ENCODE data around the gene OLFM3.

OLFM3 gene

DNA sequence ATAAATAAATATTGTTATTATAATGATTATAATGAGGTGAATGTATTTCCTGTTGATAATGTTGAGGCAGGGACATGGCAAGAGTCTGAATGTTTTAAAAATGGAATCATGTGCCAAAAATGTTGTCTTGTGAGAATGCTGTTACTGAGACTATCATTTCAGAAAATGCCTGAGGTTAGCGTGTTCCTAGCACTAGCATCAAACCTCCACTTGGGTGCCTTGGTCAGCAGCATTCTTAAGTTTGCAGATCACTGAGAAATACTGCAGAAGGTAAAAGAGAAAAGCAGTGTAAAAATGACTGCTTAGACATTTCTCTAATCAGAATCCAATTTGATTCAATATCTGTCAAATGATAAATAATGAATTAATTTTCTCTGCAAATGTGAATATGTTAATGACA lies 50.8 kb downstream of the OLFM3 start:
- DNase-seq (ENCODE audit: low read depth in 2 of 2), result no peak

DNA sequence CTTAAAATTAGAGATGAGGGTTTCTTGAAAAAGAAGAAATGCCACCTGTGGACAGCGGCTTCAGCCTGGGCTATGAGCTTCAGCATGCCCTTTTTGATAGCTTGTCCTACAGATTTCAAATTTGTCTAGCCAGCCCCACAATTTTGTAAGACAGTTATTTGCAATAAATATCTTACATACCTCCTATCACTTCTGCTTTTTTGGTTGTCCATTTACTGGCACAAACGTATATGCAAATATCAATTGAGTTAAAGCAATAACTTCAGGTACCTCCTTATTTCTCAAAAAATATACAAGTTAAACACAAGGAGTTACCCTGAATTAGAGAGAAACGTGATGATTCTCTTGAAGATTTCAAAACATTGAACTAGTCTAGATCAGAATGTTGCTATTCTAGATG lies 53.5 kb downstream of the OLFM3 start:
- DNase-seq (ENCODE audit: low read depth in 2 of 2), result no peak

DNA sequence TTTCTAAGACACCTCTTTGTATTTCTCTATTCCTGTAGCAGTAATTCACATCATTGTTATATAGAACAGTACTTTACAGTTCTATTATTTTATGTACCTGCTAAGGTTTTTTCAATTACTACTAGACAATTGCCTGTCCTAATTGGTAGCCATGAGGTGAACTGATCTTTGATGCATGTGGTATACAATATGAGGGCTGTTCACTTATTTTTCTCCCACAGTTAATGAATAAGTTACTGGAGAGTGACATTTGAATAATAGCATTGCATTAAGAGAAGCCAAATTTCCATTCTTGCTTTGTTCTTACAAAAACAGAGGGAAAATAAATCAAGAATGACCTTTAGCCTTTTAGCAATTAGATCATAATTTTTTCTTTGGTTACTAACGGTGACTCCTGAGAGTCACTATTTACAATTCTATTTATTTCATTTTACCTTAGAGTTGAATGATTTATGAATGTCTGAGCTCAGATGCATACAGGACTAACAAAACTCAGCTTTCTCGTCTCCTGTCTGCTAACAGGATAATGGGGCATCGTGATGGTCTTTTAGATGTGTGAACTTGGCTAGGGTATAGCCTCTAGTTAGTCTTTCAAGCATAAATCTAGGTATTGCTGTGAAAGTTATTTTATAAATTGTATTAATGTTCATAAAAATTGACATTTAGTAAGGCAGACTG lies 54.1 kb downstream of the OLFM3 start:
- no peak for DNase-seq (ENCODE audit: low read depth in 2 of 2)

DNA sequence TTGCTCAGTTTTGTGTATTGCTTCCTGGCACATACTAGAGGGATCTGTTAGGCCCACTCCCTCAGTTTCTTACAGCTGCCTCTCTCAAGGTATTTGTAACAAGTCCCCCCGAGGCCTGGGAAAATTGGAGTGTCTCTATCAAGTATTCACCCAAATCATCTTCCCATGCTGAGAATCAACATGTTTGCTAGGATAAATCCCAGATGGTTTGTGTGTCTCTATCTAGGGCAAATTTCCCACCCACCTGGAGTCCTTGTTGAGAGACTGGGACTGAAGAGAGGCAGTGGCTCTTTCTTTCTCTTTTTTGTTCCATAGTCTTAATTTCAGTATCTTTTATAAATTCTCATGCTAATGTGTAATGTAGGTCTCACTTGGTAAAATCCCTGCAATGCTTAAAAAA lies 58.0 kb downstream of the OLFM3 start:
- no peak for DNase-seq (ENCODE audit: low read depth in 2 of 2)

DNA sequence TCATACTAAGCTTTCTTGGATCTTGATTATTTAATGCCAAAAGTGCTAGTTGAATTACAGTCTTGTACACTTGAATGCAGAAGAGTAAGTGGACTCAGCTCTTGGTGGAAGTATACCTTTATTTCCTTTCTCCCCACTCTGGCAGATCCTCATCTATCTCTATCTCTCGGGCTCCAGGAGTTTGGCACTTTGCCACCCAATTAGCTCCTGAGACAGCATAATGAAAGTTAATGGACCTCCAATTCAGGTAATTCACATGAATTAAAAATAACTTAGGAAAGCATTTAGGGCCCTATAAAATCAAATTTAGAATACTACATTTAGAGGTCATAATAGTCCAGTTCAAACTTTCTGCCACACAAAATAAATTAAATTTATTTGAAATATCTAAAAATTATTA lies 67.4 kb downstream of the OLFM3 start:
- no peak for DNase-seq (ENCODE audit: low read depth in 2 of 2)

DNA sequence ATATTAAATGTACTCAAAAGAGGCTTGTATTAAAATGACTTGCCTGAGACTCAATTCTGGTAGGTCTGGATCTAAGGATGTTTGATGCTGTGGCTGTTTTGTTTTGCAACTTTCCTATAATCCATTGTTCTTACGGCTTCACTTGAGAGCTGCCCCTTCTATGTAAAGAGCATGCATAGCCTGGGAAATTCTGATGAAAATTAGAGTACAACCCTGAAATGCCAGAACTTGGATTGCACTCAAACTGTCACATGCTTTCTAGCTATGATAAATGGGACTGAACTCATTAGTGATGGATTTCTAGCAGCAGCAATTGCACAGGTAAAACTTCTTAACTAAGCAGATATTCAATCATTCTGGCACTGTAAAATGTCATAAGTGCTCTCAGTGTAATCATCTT lies 67.9 kb downstream of the OLFM3 start:
- no peak for DNase-seq (ENCODE audit: low read depth in 2 of 2)

DNA sequence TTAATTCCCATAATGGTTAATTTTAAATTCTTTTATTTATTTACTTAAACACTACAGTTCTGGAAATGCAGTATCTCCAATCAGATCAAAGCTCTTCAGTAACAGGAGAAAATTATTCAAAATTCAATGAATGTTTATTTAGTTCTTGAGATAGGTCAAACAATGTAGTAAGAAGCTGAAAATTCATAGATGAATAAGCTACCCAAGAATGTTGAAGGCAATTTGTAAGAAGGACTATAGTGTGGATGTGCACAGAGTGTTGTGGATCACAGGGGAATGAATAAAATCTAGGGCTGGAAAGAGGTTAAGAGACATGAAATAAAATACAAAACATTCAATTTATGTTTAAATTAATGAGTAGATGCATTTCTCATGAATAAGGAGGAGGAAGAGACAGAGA lies 72.0 kb downstream of the OLFM3 start:
- DNase-seq (ENCODE audit: low read depth in 2 of 2), result no peak

DNA sequence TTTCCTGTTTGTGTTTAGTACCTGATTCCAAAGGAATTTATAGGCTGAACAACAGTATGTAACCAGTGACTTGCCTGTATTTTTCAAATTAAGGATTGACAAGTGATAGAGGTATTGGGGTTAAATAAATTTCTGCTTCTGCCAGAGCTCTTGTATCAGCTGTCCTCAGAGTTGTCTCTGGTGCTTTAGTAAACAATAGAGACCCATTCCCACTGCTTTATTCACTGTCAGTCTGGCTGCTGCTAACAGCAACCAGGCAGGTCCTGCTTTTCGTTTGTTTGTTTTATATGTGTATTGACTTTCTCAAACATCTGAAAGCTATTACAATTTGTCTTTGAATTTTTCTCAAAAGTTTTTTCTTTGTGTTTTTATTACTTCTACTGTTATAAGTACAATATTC lies 76.1 kb downstream of the OLFM3 start:
- DNase-seq (ENCODE audit: low read depth in 2 of 2), result no peak

DNA sequence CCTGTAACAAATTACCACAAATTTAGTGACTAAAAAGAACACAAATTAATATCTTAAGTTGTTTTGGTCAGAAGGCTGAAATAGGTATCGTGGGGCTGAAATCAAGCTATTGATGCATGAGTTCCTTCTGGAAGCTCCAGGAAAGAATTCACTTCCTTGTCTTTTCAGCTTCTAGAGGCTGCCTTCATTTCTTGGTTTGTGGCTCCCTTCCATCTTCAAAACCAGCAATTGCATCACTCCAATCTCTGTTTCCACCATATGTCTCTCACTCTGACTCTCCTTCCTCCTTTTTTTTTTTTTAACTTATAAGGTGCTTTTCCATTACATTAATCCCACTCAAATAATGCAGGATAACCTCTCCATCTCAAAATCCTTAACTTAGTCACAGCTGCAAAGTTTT lies 78.4 kb downstream of the OLFM3 start:
- no peak for DNase-seq (ENCODE audit: low read depth in 2 of 2)

DNA sequence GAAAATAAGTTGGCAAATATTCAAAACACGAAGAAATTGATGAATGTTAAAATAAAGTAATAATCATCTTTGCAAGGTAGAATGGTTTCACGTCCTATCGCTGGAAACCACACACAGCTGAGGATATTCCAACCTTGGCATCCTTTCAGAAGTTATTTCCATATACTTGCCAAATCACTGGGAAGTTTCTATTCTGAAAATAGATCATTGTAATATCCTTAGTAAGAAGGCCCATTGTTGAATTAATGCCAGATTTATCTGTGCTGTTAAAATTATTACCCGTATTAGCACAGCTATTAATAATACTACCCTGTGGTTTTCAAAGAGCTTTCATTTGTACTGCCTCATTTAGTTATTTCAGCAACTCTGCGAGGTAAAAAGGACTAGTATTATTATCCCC lies 81.1 kb downstream of the OLFM3 start:
- DNase-seq (ENCODE audit: low read depth in 2 of 2), result no peak

DNA sequence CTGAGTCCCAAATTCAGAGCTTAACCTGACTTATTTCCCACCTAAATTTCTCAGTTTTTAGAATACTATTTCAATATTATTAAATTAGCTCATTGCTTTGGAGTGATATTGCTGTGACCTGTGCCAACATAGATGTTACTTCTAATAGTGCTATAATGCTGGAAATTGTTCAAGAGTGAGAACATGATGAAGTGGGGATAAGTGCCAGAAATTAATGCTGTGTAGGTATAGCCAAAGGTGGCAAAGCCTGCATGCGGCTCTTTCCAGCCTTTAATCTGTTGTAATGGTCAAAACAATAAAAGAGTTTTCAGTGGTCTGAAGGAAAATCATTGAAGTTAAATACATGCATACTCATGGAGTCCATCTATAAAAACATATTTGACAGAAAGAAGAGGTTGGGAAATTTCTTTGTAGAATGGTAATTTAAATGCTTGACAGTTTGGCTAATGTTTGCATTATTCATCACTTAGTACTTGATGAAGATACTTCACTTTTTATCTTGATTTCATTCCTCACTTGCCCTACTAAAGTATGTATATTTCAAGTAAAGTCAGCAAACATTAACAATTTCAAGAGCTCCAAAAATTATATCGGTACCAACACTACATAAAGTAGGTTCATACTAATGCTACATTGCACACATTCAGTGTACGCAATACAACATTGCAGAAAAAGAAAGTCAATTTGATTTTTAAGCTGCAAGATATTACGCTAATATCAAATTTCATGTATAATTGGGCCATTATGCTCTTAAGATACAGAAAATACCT lies 82.1 kb downstream of the OLFM3 start:
- DNase-seq (ENCODE audit: low read depth in 2 of 2), result no peak

DNA sequence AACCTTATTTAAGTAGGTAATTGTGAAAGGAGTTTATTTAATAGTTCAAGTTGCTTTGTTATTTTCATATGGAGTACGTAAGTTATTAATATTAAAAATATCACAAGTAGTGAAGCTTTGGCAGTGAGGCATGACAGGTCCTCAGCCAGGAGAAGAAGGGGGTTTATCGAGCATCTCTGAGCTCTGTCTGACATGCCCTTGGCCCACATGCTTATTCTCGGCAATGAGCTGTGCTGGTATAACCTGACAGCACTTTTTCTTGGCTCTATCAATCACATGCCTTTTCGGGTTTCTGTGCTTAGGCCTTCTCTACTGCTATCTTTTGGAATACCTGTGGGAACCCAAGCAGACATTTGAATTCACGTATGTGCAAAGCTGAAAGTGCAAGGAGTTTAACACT lies 84.8 kb downstream of the OLFM3 start:
- no peak for DNase-seq (ENCODE audit: low read depth in 2 of 2)

DNA sequence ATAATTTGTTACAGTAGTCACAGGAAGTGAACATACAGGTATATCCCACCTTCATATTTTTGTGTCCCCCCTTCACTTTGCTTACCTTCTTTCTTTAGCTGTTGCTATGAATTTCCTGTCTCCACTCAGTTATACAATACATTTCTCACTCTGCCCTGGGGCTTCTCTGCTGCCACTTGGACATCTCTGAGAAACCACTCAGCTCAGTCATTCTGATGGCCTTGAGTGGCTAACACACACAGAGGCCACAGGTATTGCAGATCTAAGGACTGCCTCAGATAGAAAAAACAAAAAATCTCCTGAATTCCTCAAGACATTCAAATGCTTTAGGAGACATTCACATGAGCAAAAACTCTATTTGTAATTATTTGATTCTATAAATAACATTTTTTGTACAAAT lies 87.7 kb downstream of the OLFM3 start:
- DNase-seq (ENCODE audit: low read depth in 2 of 2), result no peak

DNA sequence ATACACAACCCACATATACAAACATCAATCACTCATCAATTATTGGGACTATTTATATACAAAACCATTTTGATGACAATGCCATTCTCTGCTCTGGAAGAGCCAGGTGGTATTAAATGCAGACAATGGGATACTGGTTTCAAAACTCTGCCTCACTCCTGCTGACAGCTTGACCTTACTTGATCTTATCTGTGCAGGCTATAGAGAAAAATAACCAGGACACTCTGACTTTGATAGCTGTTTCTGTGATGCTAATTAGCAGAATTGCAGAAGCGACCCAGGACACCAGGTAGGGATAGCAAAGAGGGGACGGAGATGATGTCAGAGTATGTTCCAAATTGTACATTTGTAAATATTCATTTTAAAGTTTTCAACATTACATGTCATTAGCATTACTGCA lies 89.5 kb downstream of the OLFM3 start:
- DNase-seq (ENCODE audit: low read depth in 2 of 2), result no peak

DNA sequence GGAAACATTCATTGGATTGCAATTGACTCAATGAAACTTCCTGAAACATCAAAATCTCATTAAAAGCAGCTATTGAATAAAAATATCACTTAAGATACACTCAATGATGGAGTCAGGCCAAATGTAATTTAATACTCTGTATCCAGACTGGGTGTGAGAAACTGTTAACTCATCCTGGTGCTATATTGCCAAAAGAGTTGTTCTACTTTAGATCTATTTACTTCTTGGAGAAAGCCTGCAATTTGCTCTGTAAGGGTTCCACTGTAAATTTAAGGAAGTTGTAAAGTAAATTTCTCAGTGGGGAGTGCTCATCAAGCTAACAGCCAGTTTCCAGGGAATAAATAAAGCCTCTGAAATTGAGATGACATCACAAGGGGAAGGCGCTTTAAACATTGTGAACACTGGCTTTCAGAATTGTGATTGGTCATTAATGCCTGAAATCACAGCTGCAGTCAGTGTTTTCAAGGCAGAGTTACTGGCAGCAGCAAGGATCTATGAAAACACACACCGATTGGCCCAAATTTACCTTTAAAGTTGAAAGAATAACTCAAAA lies 91.4 kb downstream of the OLFM3 start:
- DNase-seq (ENCODE audit: low read depth in 2 of 2), result no peak

DNA sequence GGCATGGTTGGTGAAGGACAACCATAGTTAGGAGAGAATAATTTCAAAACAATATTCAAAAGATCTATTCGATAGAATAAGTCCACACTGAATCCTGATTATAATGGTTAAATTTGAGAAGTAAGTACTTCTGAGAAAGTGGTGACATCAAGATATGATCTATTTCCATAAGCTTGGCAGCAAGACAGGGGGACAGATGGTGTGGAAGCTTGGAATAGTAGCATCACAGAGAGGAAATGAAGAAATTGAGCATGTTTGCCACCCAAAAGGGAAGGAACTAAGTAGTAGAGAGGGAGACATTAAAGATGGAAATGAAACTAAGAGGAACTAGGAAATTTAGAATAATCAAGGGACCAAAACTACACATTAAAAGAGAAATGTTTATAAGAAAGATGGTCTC lies 94.5 kb downstream of the OLFM3 start:
- DNase-seq (ENCODE audit: low read depth in 2 of 2), result no peak

DNA sequence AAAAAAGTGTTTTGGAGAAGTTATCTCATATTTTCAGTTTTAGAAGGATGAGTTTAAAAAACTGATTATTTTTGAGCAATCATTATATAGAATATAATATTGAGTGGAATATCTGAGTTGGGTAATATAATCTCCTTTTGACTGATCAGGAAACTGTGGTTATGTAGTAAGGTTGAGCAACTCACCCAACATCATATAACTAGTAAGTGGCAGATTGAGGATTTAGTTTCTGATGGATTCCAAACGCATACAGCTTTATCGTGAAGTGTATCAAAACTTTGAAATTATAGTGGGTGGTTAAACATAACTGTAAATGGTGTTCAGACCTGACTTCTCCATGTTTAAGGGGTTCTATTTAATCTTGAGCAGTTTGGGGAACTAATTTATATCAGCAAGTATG lies 98.6 kb downstream of the OLFM3 start:
- DNase-seq (ENCODE audit: low read depth in 2 of 2), result no peak

DNA sequence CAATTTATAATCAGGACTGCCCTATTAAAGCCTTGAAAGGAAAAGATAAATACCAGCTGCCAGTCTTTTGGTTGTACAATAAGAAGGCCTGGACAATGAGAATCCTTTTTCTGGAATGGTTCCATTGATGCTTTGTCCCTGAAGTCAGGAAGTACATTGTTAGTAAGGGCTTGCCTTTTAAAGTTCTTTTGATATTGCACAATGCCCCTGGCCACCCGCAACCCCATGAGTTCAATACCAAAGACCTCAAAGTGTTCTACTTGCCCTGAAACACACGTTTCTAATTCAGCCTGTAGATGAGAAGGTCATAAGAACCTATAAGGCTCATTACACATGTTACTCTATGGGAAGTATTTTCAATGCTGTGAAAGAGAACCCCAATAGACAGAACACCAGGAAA lies 112.1 kb downstream of the OLFM3 start:
- DNase-seq (ENCODE audit: low read depth in 2 of 2), result no peak

DNA sequence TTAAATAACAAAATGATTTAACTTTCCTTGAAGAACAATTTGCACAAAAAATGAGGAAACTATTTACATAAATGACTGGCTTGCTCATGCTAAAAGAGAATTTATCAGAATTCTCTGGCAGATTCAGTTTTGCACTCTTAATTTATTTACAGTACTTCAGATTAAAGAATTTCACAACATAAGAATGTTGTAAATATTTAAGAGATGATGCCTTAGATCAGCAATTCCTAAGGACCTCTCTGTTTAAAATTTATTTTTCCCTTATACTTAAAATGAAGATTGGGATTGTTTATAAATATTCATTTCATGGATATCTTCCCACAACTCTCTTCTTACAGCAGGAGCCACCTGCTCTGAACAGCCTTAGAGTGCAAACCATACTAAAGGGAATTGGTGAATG lies 120.8 kb downstream of the OLFM3 start:
- DNase-seq (ENCODE audit: low read depth in 2 of 2), result no peak

DNA sequence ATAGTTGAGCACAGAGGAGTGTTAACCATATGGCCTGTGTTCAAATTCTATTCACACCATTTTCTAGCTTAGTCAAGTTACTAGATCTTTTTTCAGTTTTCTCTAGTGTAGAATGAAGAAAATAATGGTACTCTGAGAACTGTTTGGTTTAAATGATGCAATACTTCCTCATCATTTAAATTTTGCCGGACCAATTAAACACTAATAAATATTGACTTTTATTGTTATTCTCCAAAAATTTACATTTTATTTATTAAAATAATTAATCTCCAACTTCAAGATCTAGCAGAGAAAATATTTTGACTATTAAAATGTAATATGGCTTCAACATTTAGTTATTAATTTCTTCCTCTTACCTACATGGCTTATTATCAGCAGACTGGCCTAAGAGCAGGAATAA lies 123.1 kb downstream of the OLFM3 start:
- no peak for DNase-seq (ENCODE audit: low read depth in 2 of 2)

DNA sequence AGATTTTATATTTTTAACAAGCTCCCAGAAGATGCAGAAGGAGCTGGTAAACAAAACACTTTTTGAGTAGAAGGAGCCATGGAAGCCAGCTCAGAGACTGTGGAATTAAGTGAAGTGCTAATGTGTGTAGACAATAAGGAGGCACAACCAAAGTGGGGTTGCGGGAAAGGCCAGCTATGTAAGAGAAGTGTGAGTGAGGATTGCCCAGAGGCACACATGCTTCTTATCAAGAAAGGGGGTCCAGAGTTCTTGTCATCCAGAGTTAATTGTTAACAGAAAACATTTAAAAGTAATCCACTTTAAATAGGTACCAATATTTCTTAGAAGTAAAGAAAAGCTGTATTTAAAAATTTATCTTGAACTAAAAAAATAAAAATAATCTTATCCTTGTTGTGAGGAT lies 136.8 kb downstream of the OLFM3 start:
- no peak for DNase-seq (ENCODE audit: low read depth in 2 of 2)

DNA sequence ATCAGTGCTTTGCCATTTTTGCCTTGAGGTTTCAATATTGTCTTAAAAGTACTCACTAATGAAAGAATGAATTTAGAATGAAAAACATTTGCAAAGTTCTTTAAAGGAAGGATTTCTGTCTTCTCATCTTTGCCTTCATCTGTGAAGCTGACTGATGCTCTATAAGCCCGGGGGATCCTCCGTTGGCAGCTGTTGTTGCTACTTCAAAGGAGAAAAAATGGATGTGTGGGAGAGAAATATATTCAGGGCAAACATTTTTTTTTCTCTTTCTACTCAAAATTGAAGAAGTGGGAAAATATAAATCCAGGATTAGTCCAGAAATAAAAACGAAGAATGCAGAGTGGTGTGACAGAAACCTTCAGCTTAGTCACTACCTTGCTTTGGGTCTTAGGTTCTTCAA lies 142.5 kb downstream of the OLFM3 start:
- DNase-seq (ENCODE audit: low read depth in 2 of 2), result no peak

DNA sequence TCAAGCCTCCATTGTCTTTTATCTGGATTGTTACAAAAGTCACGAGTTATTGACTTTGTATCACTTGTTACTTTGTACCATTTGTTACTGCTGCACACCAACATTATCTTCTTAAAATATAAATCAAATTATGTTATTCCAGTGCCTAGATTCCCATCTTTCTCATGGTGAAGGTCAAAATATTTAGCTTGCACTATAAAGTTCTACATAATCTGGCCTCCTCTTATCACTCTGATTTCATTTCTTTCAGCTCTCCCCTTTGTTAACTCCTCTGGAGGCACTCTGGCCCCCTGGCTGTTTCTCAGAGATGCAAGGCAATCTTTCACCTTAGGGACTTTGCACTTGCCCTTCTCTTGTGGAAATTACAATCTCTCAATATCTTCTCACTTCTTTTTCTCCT lies 143.8 kb downstream of the OLFM3 start:
- DNase-seq (ENCODE audit: low read depth in 2 of 2), result no peak

DNA sequence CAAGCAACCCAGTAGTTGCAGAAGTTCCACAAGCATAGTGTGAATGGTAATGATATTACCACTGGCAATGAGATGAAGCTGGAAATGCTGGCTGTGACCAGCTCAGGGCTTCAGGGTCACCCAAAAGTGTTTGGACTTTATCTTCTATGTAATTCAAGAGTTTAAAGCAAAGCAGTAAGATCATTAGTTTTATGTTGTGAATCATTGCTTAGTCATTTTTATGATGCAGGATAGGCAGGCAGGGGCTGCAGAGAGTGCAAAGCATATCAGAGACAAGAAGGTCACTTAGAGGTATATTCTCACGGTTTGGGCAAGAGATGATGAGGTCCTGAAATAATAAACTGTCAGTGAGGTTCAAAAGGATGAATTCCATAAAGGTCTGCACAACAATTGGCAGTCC lies 147.4 kb downstream of the OLFM3 start:
- no peak for DNase-seq (ENCODE audit: low read depth in 2 of 2)
